Left lung (tissue), 10 donors: ENCODE data around the gene MKLN1. TPM values are rescaled to one million over a fixed set of nuclear protein-coding genes. Genes with fewer than 3 reads are reported as not detected.
A peak's percentile ranks its signal among the peaks of the same experiment; 100 is the strongest.
"Not testable (repeated sequence)": the region's sequence is repeated elsewhere in the genome, so short reads cannot be mapped to it uniquely, and the experiment has no call there.

ENCODE experiments used
- ATAC-seq: fragments of 200-7000 bp; cut with Tn5 transposase; one replicate; pipeline ENCODE4 v1.9.1; 2020; ENCODE audit warnings: moderate library complexity
- DNase-seq, 4 donors: peaks; one replicate each; pipeline ENCODE4 v3.0.0-alpha.2; 2013 to 2020
- H3K27ac ChIP-seq, 2 donors: fragments of 200-600 bp; sonication (generic) in 1 of 2; one replicate each; pipeline versions ENCODE4 v1.5.0 to v1.8.0; 2020 to 2021
- H3K27me3 ChIP-seq, 2 donors: fragments of 200-600 bp; sonication (generic) in 1 of 2; one replicate each; pipeline versions ENCODE4 v1.5.0 to v1.8.0; 2020 to 2021
- H3K36me3 ChIP-seq, 2 donors: fragments of 200-600 bp; sonication (generic) in 1 of 2; one replicate each; pipeline versions ENCODE4 v1.5.0 to v1.8.0; 2020 to 2021
- H3K4me1 ChIP-seq, 2 donors: fragments of 200-600 bp; one replicate each; pipeline ENCODE4 v1.8.0; 2021
- H3K4me3 ChIP-seq, 2 donors: fragments of 200-600 bp; sonication (generic) in 1 of 2; one replicate each; pipeline versions ENCODE4 v1.5.0 to v1.8.0; 2020 to 2021; ENCODE audit warnings: mild to moderate bottlenecking in 1 of 2
- H3K9me3 ChIP-seq, 2 donors: fragments of 200-600 bp; sonication (generic) in 1 of 2; one replicate each; pipeline versions ENCODE4 v1.5.0 to v1.8.0; 2020 to 2021
- CTCF ChIP-seq, 2 donors: fragments of 200-600 bp; sonication (generic) in 1 of 2; IDR thresholded peaks; one replicate each; pipeline versions ENCODE4 v1.5.0 to v1.8.0; 2021; ENCODE audit warnings: antibody characterized with exemption in 2 of 2
- intact Hi-C, 2 donors: fragments of 100-400 bp; cut with DNase I; formaldehyde crosslinking; loops; one replicate each; pipeline versions ENCODE4 v1.11.2 to v1.14.2; 2022
- polyA plus RNA-seq, 6 donors: library from polyadenylated mRNA; unstranded; fragments of 120-200 nt; gene quantifications; one replicate each; pipeline ENCODE4 v1.2.1, GENCODE V29; 2013; ENCODE audit not compliant: insufficient read length in 6 of 6
- total RNA-seq, 2 donors: library from RNA; stranded (reverse); fragmentation: NEBNext Ultra II Directional; extraction: Animal tissue kit (Norgen Biotek cat#: 25700); gene quantifications; one replicate each; pipeline ENCODE4 v1.2.1, GENCODE V29; 2021
- donor health status: DM: no; HTN: yes; CAD: no.
- donor health status: DM: no; HTN: no; CAD: no.

MKLN1 gene
- total and polyA plus RNA-seq, 8 donors, result 38.7 to 49.0 (median 44.5) TPM

GRCh38 chr7:131504157-131504899 is 176.7 kb downstream of the MKLN1 start:
- H3K4me1 ChIP-seq, result peaks cover 13 to 22% of the 10 kb centered on the region in 2 donors
- no peak overlapping the region for H3K4me3 ChIP-seq
- H3K27ac ChIP-seq, result peak overlapping the region in 1 of 2 donors; percentile 23
- no peak for TF ChIP-seq CTCF (IDR thresholded peaks at IDR 0.05)
- DNase-seq (no peak), ATAC-seq (no peak)
- intact Hi-C loops, result no loop called here
- no peaks in the 10 kb centered on the region for H3K9me3 ChIP-seq
- H3K27me3 ChIP-seq, result no peaks in the 10 kb centered on the region
- H3K36me3 ChIP-seq, result peaks cover 0 to 30% of the 10 kb centered on the region in 2 donors

GRCh38 chr7:131505037-131505620 is 177.5 kb downstream of the MKLN1 start:
- Histone ChIP-seq H3K36me3 (peaks cover 0 to 25% of the 10 kb centered on the region in 2 donors), H3K4me1 (peaks cover 13 to 22% of the 10 kb centered on the region in 2 donors)
- intact Hi-C loops, H3K27ac ChIP-seq, DNase-seq, ATAC-seq, H3K4me3 ChIP-seq, H3K9me3 ChIP-seq, H3K27me3 ChIP-seq: not testable (repeated sequence)

GRCh38 chr7:131505636-131506557 is 178.2 kb downstream of the MKLN1 start:
- Histone ChIP-seq H3K27me3 (no peaks in the 10 kb centered on the region), H3K36me3 (peaks cover 0 to 24% of the 10 kb centered on the region in 2 donors), H3K4me1 (peaks cover 13 to 22% of the 10 kb centered on the region in 2 donors), H3K4me3 (no peak overlapping the region), H3K27ac (no peak overlapping the region), H3K9me3 (no peaks in the 10 kb centered on the region)
- no peak for TF ChIP-seq CTCF (IDR thresholded peaks at IDR 0.05)
- intact Hi-C loops, result no loop called here
- no peak for DNase-seq
- ATAC-seq, result no peak

GRCh38 chr7:131506597-131506996 is 178.9 kb downstream of the MKLN1 start:
- TF ChIP-seq CTCF (IDR thresholded peaks at IDR 0.05), result no peak
- H3K4me1 ChIP-seq, result peaks cover 13 to 22% of the 10 kb centered on the region in 2 donors
- intact Hi-C loops, result no loop called here
- H3K27ac ChIP-seq, result no peak overlapping the region
- no peaks in the 10 kb centered on the region for H3K9me3 ChIP-seq
- H3K4me3 ChIP-seq, result no peak overlapping the region
- H3K36me3 ChIP-seq, result peaks cover 0 to 28% of the 10 kb centered on the region in 2 donors
- H3K27me3 ChIP-seq, result no peaks in the 10 kb centered on the region
- DNase-seq (no peak), ATAC-seq (no peak)

- Histone ChIP-seq H3K4me3 (no peak overlapping the region), H3K27ac (no peak overlapping the region), H3K36me3 (peaks cover 0 to 28% of the 10 kb centered on the region in 2 donors), H3K4me1 (peaks cover 10 to 15% of the 10 kb centered on the region in 2 donors), H3K9me3 (no peaks in the 10 kb centered on the region), H3K27me3 (no peaks in the 10 kb centered on the region)
- peak; percentile 58 to 94 (median 80) for DNase-seq
- peak; percentile 75 to 85 for TF ChIP-seq CTCF (IDR thresholded peaks at IDR 0.05)
- peak; percentile 92 for ATAC-seq
- intact Hi-C loops, result loop anchor here in 1 of 2 donors (2.0 kb wide), 1 partner anchor 145 kb away; no protein-coding TSS in a partner anchor
Measured at GRCh38 chr7:131507592-131508331, 180.1 kb downstream of the MKLN1 start.
